GM12878 (cell line): ENCODE measurements around the gene FUT3. TPM values are rescaled to one million over a fixed set of nuclear protein-coding genes. Genes with fewer than 3 reads are reported as not detected.

Experiments used
- ATAC-seq: fragments of 200-7000 bp; cut with Tn5 transposase; 3 replicates; pipeline ENCODE4 v1.9.1; 2020; ENCODE audit warnings: mild to moderate bottlenecking, moderate library complexity
- Bru-seq: library from RNA; stranded (reverse); fragments of 400-500 nt; gene quantifications from one replicate; lab custom pipeline; 2021; lab: Mats Ljungman, UMichigan
- BruChase-seq, 2 experiments: library from RNA; stranded (reverse); fragments of 400-500 nt; gene quantifications; one replicate each; lab custom pipeline; 2021; lab: Mats Ljungman, UMichigan
- BruUV-seq: library from RNA; stranded (reverse); fragments of 400-500 nt; replicated peaks from 2 replicates; lab custom pipeline; 2021; lab: Mats Ljungman, UMichigan
- CTCF ChIA-PET: fragments of 300-600 bp; sonication (Branson Sonifier 250); formaldehyde crosslinking; extraction: SDS; loops from one replicate; lab custom pipeline; 2021; ENCODE audit warnings: inconsistent platforms; lab: Yijun Ruan, JAX
- POLR2A ChIA-PET: fragments of 350-600 bp; formaldehyde crosslinking; extraction: SDS; loops from one replicate; lab custom pipeline; 2021; ENCODE audit warnings: inconsistent platforms; lab: Charles Lee
- RAD21 ChIA-PET: fragments of 300-600 bp; sonication (Branson Sonifier 250); formaldehyde crosslinking; loops from one replicate; lab custom pipeline; 2023; ENCODE audit warnings: antibody characterized with exemption; ENCODE audit not compliant: unreplicated experiment; lab: Charles Lee
- SMC1A ChIA-PET: fragments of 300-600 bp; sonication (Branson Sonifier 250); formaldehyde crosslinking; loops from one replicate; lab custom pipeline; 2023; ENCODE audit not compliant: unreplicated experiment, uncharacterized antibody; lab: Charles Lee
- DNase-seq: peaks from one replicate; pipeline ENCODE4 v3.0.0-alpha.2; 2011; ENCODE audit warnings: low read depth, low spot score
- FAIRE-seq: peaks from 3 replicates; lab custom pipeline; 2011; peaks lifted over from hg19 to GRCh38; lab: Jason Lieb, UNC
- H2AFZ ChIP-seq: 2 replicates; pipeline ENCODE4 v1.6.0; 2011; ENCODE audit warnings: low read depth, low read length, control low read depth; ENCODE audit not compliant: control insufficient read depth
- H3K27ac ChIP-seq: 2 replicates; pipeline ENCODE4 v1.5.1; 2011; ENCODE audit warnings: control low read depth; ENCODE audit not compliant: control insufficient read depth, insufficient read depth
- H3K27me3 ChIP-seq, 2 experiments: replicated peaks in 1 of 2; 2 replicates each; pipeline versions ENCODE4 v1.6.0 to v1.6.1; 2011; ENCODE audit warnings: low read length in 1 of 2; ENCODE audit not compliant: control insufficient read depth in 2 of 2, insufficient read depth in 2 of 2
- H3K36me3 ChIP-seq, 2 experiments: 2 replicates each; pipeline ENCODE4 v1.5.1; 2011; ENCODE audit warnings: low read length in 1 of 2; ENCODE audit not compliant: control insufficient read depth in 2 of 2, insufficient read depth in 2 of 2
- H3K4me1 ChIP-seq: 2 replicates; pipeline ENCODE4 v1.6.1; 2011; ENCODE audit warnings: mild to moderate bottlenecking, low read length, moderate library complexity, mixed read lengths; ENCODE audit not compliant: control insufficient read depth, insufficient read depth
- H3K4me2 ChIP-seq: 2 replicates; pipeline ENCODE4 v1.6.0; 2011; ENCODE audit warnings: control low read depth; ENCODE audit not compliant: control insufficient read depth, insufficient read depth
- H3K4me3 ChIP-seq: fragments of 200-600 bp; sonication (generic); 2 replicates; pipeline ENCODE4 v1.5.1; 2016
- H3K79me2 ChIP-seq: 2 replicates; pipeline ENCODE4 v1.6.0; 2011; ENCODE audit warnings: low read length; ENCODE audit not compliant: control insufficient read depth, insufficient read depth
- H3K9ac ChIP-seq: 2 replicates; pipeline ENCODE4 v1.8.0; 2011; ENCODE audit warnings: low read length, control low read depth, mixed read lengths; ENCODE audit not compliant: control insufficient read depth, insufficient read depth
- H3K9me3 ChIP-seq: replicated peaks from 3 replicates; pipeline ENCODE4 v1.5.1; 2011; ENCODE audit warnings: mild to moderate bottlenecking, low read length; ENCODE audit not compliant: control insufficient read depth, insufficient read depth
- H4K20me1 ChIP-seq: 2 replicates; pipeline ENCODE4 v1.6.0; 2011; ENCODE audit not compliant: control insufficient read depth, insufficient read depth
- ASH2L ChIP-seq: fragments of 300-600, 200-600 bp; sonication (generic); IDR thresholded peaks from 2 replicates; pipeline ENCODE4 v1.6.1; 2017; ENCODE audit warnings: low read depth, mild to moderate bottlenecking, borderline replicate concordance
- ATF7 ChIP-seq: fragments of 450-650 bp; IDR thresholded peaks from 2 replicates; pipeline ENCODE4 v1.6.1; 2016; ENCODE audit warnings: low read depth, mild to moderate bottlenecking
- BCL3 ChIP-seq: IDR thresholded peaks from 2 replicates; pipeline ENCODE4 v1.6.1; 2011; ENCODE audit warnings: borderline replicate concordance, low read depth, mild to moderate bottlenecking, moderate library complexity, low read length; ENCODE audit not compliant: insufficient read depth, poor library complexity, severe bottlenecking
- BRCA1 ChIP-seq: IDR thresholded peaks from 2 replicates; pipeline ENCODE4 v1.6.1; 2011; ENCODE audit warnings: low read depth, low read length, improper control_type of control experiment
- CHD4 ChIP-seq: fragments of 200-600 bp; sonication (generic); IDR thresholded peaks from 2 replicates; pipeline ENCODE4 v1.6.1; 2016; ENCODE audit warnings: mild to moderate bottlenecking
- DPF2 ChIP-seq: fragments of 450-650 bp; IDR thresholded peaks from 2 replicates; pipeline ENCODE4 v1.6.1; 2017; ENCODE audit warnings: mild to moderate bottlenecking
- LARP7 ChIP-seq: fragments of 450-650 bp; IDR thresholded peaks from 2 replicates; pipeline ENCODE4 v1.6.1; 2017; ENCODE audit warnings: mild to moderate bottlenecking
- MLLT1 ChIP-seq: fragments of 450-650 bp; IDR thresholded peaks from 2 replicates; pipeline ENCODE4 v1.6.1; 2016; ENCODE audit warnings: mild to moderate bottlenecking
- MXI1 ChIP-seq: fragments of 150-350 bp; IDR thresholded peaks from 2 replicates; pipeline ENCODE4 v1.6.1; 2011; ENCODE audit warnings: low read depth, mild to moderate bottlenecking, inconsistent platforms, low read length, improper control_type of control experiment
- NR2C2 ChIP-seq: IDR thresholded peaks from 2 replicates; pipeline ENCODE4 v1.6.1; 2011; ENCODE audit warnings: borderline replicate concordance, low read depth; ENCODE audit not compliant: control insufficient read depth, insufficient read length
- RCOR1 ChIP-seq: conservative IDR thresholded peaks from 2 replicates; pipeline ENCODE4 v1.6.1; 2012; ENCODE audit warnings: low read depth, low read length, improper control_type of control experiment
- SIX5 ChIP-seq: IDR thresholded peaks from 2 replicates; pipeline ENCODE4 v1.6.1; 2011; ENCODE audit warnings: mild to moderate bottlenecking, low read depth, low read length, moderate library complexity; ENCODE audit not compliant: severe bottlenecking
- SPI1 ChIP-seq: IDR thresholded peaks from 2 replicates; pipeline ENCODE4 v1.6.1; 2011; ENCODE audit warnings: low read depth, mild to moderate bottlenecking, low read length, moderate library complexity, borderline replicate concordance; ENCODE audit not compliant: insufficient read depth
- TBL1XR1 ChIP-seq: IDR thresholded peaks from 2 replicates; pipeline ENCODE4 v1.6.1; 2012; ENCODE audit warnings: low read depth, low read length, improper control_type of control experiment
- ZNF687 ChIP-seq: fragments of 450-650 bp; IDR thresholded peaks from 2 replicates; pipeline ENCODE4 v1.6.1; 2017; ENCODE audit warnings: mild to moderate bottlenecking, moderate library complexity
- WGBS: methylation state at CpG from one replicate; pipeline ENCODE4 v1.1.6; 2016; ENCODE audit warnings: low lambda C conversion rate; ENCODE audit not compliant: insufficient replicate concordance, insufficient coverage; ENCODE audit errors: missing lambda C conversion rate; 5-methylcytosine and 5-hydroxymethylcytosine counted together
- in situ Hi-C: fragments of 300-500 bp; cut with MboI; formaldehyde crosslinking; loops from 9 replicates; pipeline ENCODE4 v1.14.3; 2018; ENCODE audit warnings: mixed read lengths
- intact Hi-C: fragments of 100-400 bp; cut with micrococcal nuclease; formaldehyde crosslinking; loops from one replicate; pipeline ENCODE4 v1.14.2; 2022; ENCODE audit not compliant: unreplicated experiment
- long read RNA-seq, 2 experiments: library from polyadenylated mRNA; unstranded; transcript quantifications; one replicate each; pipeline ENCODE4 v2.0.0, GENCODE V29; 2019 to 2020
- polyA minus RNA-seq, 3 experiments: library from RNA; depleted of rRNA, polyadenylated mRNA; stranded (reverse); fragments of >200 nt; gene quantifications; 2 replicates each; pipeline ENCODE4 v1.2.3, GENCODE V29; 2011
- polyA plus RNA-seq, 11 experiments: library from polyadenylated mRNA; depleted of rRNA in 4 of 11; unstranded in 6 of 11; stranded (reverse) in 5 of 11; fragments of >200 nt; fragmentation: Nextera tagmentation in 4 of 11; fragmentation: Illumina TruSeq in 1 of 11; extraction: Ambion mirVana in 4 of 11; extraction: Trizol in 1 of 11; gene quantifications; 1 replicate in 1 of 11; 2 replicates in 10 of 11; pipeline versions ENCODE4 v1.2.1 to v1.2.3, GENCODE V29; 2011 to 2016; ENCODE audit warnings: inconsistent platforms in 2 of 11, missing spikeins in 2 of 11, low read depth in 1 of 11
- total RNA-seq, 4 experiments: library from RNA; depleted of rRNA in 3 of 4; stranded (reverse); fragments of >200 nt in 3 of 4; fragmentation: Illumina TruSeq in 1 of 4; extraction: Trizol in 1 of 4; gene quantifications; 2 replicates each; pipeline versions ENCODE4 v1.2.1 to v1.2.3, GENCODE V29; 2013 to 2021

FUT3 gene
- 0.33 TPM in 1 of 2 replicates, not detected in the other for total RNA-seq (2013; cell fraction: nucleolus; rRNA removed)
- total RNA-seq (2014; rRNA removed): not detected in 2 replicates
- not detected in 2 replicates for total RNA-seq (2014; rRNA removed; fragmentation: Illumina TruSeq; extraction: Trizol)
- 0.31 TPM in 1 of 2 replicates, not detected in the other for total RNA-seq (2021)
- polyA plus RNA-seq (2011; ENCODE audit: low read depth): not detected
- not detected in 2 replicates for polyA plus RNA-seq (2011; rRNA removed)
- 0.16 TPM in 1 of 2 replicates, not detected in the other for polyA plus RNA-seq (2011; cell fraction: cytosol; rRNA removed)
- polyA plus RNA-seq (2011; cell fraction: nucleus; rRNA removed): 0.34 TPM in 1 of 2 replicates, not detected in the other
- 0.38 and 0.47 TPM in 2 replicates for polyA plus RNA-seq (2012)
- polyA plus RNA-seq (2014; fragmentation: Illumina TruSeq; extraction: Trizol): 0.07 TPM in 1 of 2 replicates, not detected in the other
- polyA plus RNA-seq (2014; fragmentation: Nextera tagmentation; extraction: Ambion mirVana): not detected
- polyA plus RNA-seq (2014; rRNA removed): 0.04 and 0.10 TPM in 2 replicates
- not detected for polyA plus RNA-seq (2016; fragmentation: Nextera tagmentation; extraction: Ambion mirVana)
- not detected in 2 replicates for polyA minus RNA-seq (2011; rRNA and poly(A)+ RNA removed)
- not detected in 2 replicates for polyA minus RNA-seq (2011; cell fraction: cytosol; rRNA and poly(A)+ RNA removed)
- not detected in 2 replicates for polyA minus RNA-seq (2011; cell fraction: nucleus; rRNA and poly(A)+ RNA removed)
- percentile 33 among the genes with signal in this experiment for Bru-seq, nascent RNA
- percentile 52 among the genes with signal in this experiment for BruChase-seq, experiment 1, labeled RNA remaining after a 6-hour chase
- BruChase-seq, experiment 2, labeled RNA remaining after a 2-hour chase: percentile 37 among the genes with signal in this experiment
- long read RNA-seq, experiment 1: 0 reads
- long read RNA-seq, experiment 2: 0 reads

- SMC1A ChIA-PET: no interaction called here
- ATAC-seq (no peak), DNase-seq (no peak), FAIRE-seq (no peak)
- no peak for TF ChIP-seq MLLT1
- TF ChIP-seq CHD4: no peak
- no peak for TF ChIP-seq NR2C2
- TF ChIP-seq BRCA1: no peak
- no peak for TF ChIP-seq LARP7
- no peak for TF ChIP-seq MXI1
- no peak for TF ChIP-seq ZNF687
- TF ChIP-seq ATF7: no peak
- no peak for TF ChIP-seq RCOR1
- TF ChIP-seq BCL3: no peak
- no peak for TF ChIP-seq ASH2L
- TF ChIP-seq TBL1XR1: no peak
- TF ChIP-seq SIX5: no peak
- TF ChIP-seq SPI1: no peak
- no peak for TF ChIP-seq DPF2
- Histone ChIP-seq H3K4me1 (no peaks in the 10 kb centered on the region), H4K20me1 (no peaks in the 10 kb centered on the region), H3K27me3 (no peaks in the 10 kb centered on the region; a peak in 1 of 4 replicates), H3K27ac (no peak within 1 kb of the TSS), H3K4me3 (no peak within 1 kb of the TSS), H3K9ac (no peak within 1 kb of the TSS), H3K36me3 (no peaks in the 10 kb centered on the region), H3K4me2 (no peak within 1 kb of the TSS), H3K79me2 (no peaks in the 10 kb centered on the region), H3K9me3 (no peaks in the 10 kb centered on the region), H2AFZ (no peak within 1 kb of the TSS)
- 53% methylated on average over 10 of the region's 10 CpGs for WGBS
- intact Hi-C loops: no loop called here
- RAD21 ChIA-PET: no interaction called here
- CTCF ChIA-PET: no interaction called here
- POLR2A ChIA-PET: no interaction called here
- BruUV-seq: no TSS peak
- in situ Hi-C loops: no loop called here
Observed at GRCh38 chr19:5851302-5851701, at the start of gene FUT3. TSS of gene FUT3 (minus strand) at chr19:5851449.
